ENCODE results near the gene SPATA13.

DNA sequence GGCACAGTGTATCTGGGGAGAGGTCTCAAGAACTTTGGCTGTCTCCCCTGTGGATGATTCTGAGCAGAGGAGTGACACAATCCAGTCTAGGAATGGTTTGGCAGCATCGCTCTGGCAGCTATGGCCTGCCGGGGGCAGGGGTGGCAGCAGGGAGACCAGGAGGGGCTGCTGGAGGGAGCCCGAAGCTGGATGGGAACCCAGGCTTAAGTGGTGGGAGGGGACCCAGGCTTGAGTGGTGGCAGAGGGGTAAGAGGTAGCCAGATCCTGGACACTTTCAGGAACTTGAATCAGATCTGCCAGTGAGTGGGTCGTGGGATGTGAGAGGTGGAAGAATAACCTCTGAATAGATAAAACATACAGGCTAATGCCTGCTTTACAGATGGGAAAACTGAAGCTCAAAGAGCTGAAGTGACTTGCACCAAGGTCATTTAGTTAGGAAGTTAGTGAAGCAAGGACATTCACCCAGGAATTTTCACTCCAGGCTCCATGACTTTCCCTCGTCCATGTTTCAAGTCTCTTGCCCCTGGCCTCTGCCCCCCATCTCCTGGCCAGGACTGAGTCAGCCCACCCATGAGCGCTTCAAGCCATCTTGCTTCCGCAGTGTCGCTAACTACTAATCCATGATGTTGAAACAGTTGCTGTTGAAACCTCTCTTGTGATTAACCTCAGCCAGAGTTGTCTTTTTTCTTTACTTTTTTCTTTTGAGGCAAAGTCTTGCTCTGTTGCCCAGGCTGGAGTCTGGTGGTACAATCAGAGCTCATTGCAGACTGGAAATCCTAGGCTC, 119.0 kb downstream of the SPATA13 start:
- TF ChIP-seq, protein P1, sequence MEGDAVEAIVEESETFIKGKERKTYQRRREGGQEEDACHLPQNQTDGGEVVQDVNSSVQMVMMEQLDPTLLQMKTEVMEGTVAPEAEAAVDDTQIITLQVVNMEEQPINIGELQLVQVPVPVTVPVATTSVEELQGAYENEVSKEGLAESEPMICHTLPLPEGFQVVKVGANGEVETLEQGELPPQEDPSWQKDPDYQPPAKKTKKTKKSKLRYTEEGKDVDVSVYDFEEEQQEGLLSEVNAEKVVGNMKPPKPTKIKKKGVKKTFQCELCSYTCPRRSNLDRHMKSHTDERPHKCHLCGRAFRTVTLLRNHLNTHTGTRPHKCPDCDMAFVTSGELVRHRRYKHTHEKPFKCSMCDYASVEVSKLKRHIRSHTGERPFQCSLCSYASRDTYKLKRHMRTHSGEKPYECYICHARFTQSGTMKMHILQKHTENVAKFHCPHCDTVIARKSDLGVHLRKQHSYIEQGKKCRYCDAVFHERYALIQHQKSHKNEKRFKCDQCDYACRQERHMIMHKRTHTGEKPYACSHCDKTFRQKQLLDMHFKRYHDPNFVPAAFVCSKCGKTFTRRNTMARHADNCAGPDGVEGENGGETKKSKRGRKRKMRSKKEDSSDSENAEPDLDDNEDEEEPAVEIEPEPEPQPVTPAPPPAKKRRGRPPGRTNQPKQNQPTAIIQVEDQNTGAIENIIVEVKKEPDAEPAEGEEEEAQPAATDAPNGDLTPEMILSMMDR (conservative IDR thresholded peaks at IDR 0.05 in 1 of 2, IDR thresholded peaks at IDR 0.05 in 1 of 2; ENCODE audit: extremely low read depth in 1 of 2, insufficient read depth in 1 of 2, low read depth in 1 of 2, low read length in 2 of 2) = no peak
- TF ChIP-seq EZH2 (IDR thresholded peaks at IDR 0.05; ENCODE audit: borderline replicate concordance, low read length) = no peak
